ENCODE results near the gene NFIA.

The NFIA gene

DNA sequence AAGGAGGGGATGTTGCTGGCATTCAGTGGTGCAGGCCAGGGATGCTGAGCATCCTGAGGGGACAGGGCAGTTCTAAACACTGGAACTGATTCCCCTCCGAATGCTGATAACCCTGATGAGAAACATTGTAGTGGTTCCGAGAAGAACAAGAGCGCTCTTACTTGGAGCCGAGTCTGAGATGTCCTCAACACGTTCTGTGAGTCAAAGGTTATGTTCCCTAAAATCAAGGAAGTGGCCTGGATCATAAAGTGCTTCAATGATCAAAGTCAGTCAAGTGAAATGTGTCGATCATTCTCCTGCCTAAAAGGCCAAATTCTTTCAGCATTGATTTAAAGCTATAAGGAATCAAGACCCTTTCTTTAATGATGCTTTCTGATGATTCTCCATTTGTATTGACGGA, 234.1 kb downstream of the NFIA start:
- no peak for DNase-seq (ENCODE audit: extremely low read depth, low read depth)
- TF ChIP-seq, protein P1, sequence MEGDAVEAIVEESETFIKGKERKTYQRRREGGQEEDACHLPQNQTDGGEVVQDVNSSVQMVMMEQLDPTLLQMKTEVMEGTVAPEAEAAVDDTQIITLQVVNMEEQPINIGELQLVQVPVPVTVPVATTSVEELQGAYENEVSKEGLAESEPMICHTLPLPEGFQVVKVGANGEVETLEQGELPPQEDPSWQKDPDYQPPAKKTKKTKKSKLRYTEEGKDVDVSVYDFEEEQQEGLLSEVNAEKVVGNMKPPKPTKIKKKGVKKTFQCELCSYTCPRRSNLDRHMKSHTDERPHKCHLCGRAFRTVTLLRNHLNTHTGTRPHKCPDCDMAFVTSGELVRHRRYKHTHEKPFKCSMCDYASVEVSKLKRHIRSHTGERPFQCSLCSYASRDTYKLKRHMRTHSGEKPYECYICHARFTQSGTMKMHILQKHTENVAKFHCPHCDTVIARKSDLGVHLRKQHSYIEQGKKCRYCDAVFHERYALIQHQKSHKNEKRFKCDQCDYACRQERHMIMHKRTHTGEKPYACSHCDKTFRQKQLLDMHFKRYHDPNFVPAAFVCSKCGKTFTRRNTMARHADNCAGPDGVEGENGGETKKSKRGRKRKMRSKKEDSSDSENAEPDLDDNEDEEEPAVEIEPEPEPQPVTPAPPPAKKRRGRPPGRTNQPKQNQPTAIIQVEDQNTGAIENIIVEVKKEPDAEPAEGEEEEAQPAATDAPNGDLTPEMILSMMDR (IDR thresholded peaks at IDR 0.05; ENCODE audit: low read depth, low read length) = no peak

- DNase-seq (ENCODE audit: extremely low read depth, low read depth) = peak; percentile 60
- TF ChIP-seq, protein P1 (IDR thresholded peaks at IDR 0.05; ENCODE audit: low read depth, low read length) = no peak
These were observed 236.2 kb downstream of the NFIA start for GRCh38 chr1:61318319-61319125.

- TF ChIP-seq, protein P1 (IDR thresholded peaks at IDR 0.05; ENCODE audit: low read depth, low read length) = no peak
- DNase-seq (ENCODE audit: extremely low read depth, low read depth) = no peak
These were observed 238.2 kb downstream of the NFIA start for GRCh38 chr1:61320575-61320974.

GRCh38 chr1:61322008-61322744, 239.8 kb downstream of the NFIA start:
- DNase-seq (ENCODE audit: extremely low read depth, low read depth) = no peak
- TF ChIP-seq, protein P1 (IDR thresholded peaks at IDR 0.05; ENCODE audit: low read depth, low read length) = no peak

GRCh38 chr1:61322769-61323168, 240.4 kb downstream of the NFIA start:
- TF ChIP-seq, protein P1 (IDR thresholded peaks at IDR 0.05; ENCODE audit: low read depth, low read length) = no peak
- DNase-seq (ENCODE audit: extremely low read depth, low read depth) = no peak

DNA sequence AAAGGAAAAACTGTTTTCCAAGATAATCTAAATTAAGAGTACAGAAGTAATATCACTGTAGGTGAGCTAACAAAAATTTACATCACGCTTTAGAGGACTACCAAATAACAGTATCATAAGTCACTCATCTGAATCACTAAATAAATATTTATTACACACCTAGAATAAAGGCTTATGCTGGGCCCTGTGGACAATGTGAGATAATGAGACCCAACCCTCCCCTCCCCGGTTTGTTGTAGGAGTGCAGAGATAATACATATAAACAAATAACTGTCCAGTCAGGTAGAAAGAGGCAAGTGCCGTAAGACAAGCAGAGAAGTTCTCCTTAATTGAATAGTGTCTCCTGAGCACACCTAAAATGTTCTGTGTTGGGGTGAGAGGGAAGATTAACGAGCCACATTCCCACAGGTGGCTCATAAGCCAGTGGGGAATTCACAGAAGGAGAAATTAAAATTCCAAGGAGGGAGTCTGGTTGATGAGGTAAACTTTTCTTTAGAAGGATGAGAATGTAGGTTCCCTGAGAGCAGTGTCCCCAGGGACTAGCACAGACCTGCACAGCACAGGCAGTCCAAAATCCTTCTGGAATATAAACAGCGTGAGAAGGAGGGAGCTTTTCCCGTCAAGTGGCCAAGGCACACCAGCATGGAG, 241.4 kb downstream of the NFIA start:
- DNase-seq (ENCODE audit: extremely low read depth, low read depth) = no peak
- TF ChIP-seq, protein P1 (IDR thresholded peaks at IDR 0.05; ENCODE audit: low read depth, low read length) = no peak

- DNase-seq (ENCODE audit: extremely low read depth, low read depth) = no peak
- TF ChIP-seq, protein P1 (IDR thresholded peaks at IDR 0.05; ENCODE audit: low read depth, low read length) = no peak
These were observed 244.4 kb downstream of the NFIA start for GRCh38 chr1:61326713-61327112.

All from AG09319 (cell line).